Muscle of leg (tissue), 11 donors: ENCODE results near the gene SRD5A1. TPM values are rescaled to one million over a fixed set of nuclear protein-coding genes. Genes with fewer than 3 reads are reported as not detected.

Source experiments
- DNase-seq: peaks from one replicate; pipeline ENCODE4 v3.0.0; 2013
- H3K27ac ChIP-seq: one replicate; pipeline ENCODE4 v1.5.1; 2013; ENCODE audit warnings: mild to moderate bottlenecking, low read length, control low read depth
- H3K27me3 ChIP-seq: one replicate; pipeline ENCODE4 v1.6.1; 2013; ENCODE audit warnings: low read length; ENCODE audit not compliant: control insufficient read depth, insufficient read depth
- H3K36me3 ChIP-seq: one replicate; pipeline ENCODE4 v1.6.1; 2013; ENCODE audit warnings: low read length; ENCODE audit not compliant: control insufficient read depth, insufficient read depth
- H3K4me1 ChIP-seq: one replicate; pipeline ENCODE4 v1.6.1; 2013; ENCODE audit warnings: low read length; ENCODE audit not compliant: control insufficient read depth, insufficient read depth
- H3K4me3 ChIP-seq: one replicate; pipeline ENCODE4 v1.5.1; 2013; ENCODE audit warnings: low read length, control low read depth
- H3K9me3 ChIP-seq: replicated peaks from 2 replicates; pipeline ENCODE4 v1.6.1; 2013; ENCODE audit warnings: low read depth, low read length; ENCODE audit not compliant: control insufficient read depth
- WGBS: methylation state at CpG from one replicate; pipeline ENCODE4 v1.1.5; 2013; ENCODE audit warnings: missing lambda C conversion rate; ENCODE audit not compliant: insufficient coverage; 5-methylcytosine and 5-hydroxymethylcytosine counted together
- polyA plus RNA-seq, 8 donors: library from polyadenylated mRNA; unstranded; fragments of 120-200 nt; gene quantifications; one replicate each; pipeline versions ENCODE4 v1.2.1 to v1.2.3, GENCODE V29; 2013; ENCODE audit warnings: inconsistent platforms in 1 of 8, low replicate concordance in 1 of 8; ENCODE audit not compliant: insufficient read length in 8 of 8, insufficient read depth in 1 of 8
- total RNA-seq: library from RNA; stranded (reverse); fragments of 120-200 nt; gene quantifications from one replicate; pipeline ENCODE4 v1.2.4, GENCODE V29; 2013

Gene SRD5A1
- total and polyA plus RNA-seq, 9 donors, result 7.9 to 12.6 (median 9.6) TPM

- H3K27me3 ChIP-seq, result no peaks in the 10 kb centered on the region
- no peak overlapping the region for H3K4me3 ChIP-seq
- WGBS, result 62% methylated on average over 5 of the region's 9 CpGs
- H3K4me1 ChIP-seq, result peaks cover 2% of the 10 kb centered on the region
- no peaks in the 10 kb centered on the region for H3K9me3 ChIP-seq
- DNase-seq, result no peak
- H3K27ac ChIP-seq, result no peak overlapping the region
- H3K36me3 ChIP-seq, result no peaks in the 10 kb centered on the region
These were observed 54.3 kb downstream of the SRD5A1 start for GRCh38 chr5:6687505-6687904.

GRCh38 chr5:6692906-6693305 is 59.7 kb downstream of the SRD5A1 start:
- no peak overlapping the region for H3K27ac ChIP-seq
- no peaks in the 10 kb centered on the region for H3K36me3 ChIP-seq
- no peaks in the 10 kb centered on the region for H3K27me3 ChIP-seq
- H3K4me1 ChIP-seq, result no peaks in the 10 kb centered on the region
- WGBS, result no CpG with 5 or more reads among the region's 1 CpG
- no peak for DNase-seq
- no peak overlapping the region for H3K4me3 ChIP-seq
- H3K9me3 ChIP-seq, result no peaks in the 10 kb centered on the region

GRCh38 chr5:6698696-6699095 is 65.5 kb downstream of the SRD5A1 start:
- Histone ChIP-seq H3K27ac (no peak overlapping the region), H3K4me3 (no peak overlapping the region), H3K27me3 (peaks cover 4% of the 10 kb centered on the region), H3K9me3 (no peaks in the 10 kb centered on the region), H3K4me1 (no peaks in the 10 kb centered on the region), H3K36me3 (no peaks in the 10 kb centered on the region)
- DNase-seq, result no peak
- WGBS, result no CpG with 5 or more reads among the region's 1 CpG

GRCh38 chr5:6699357-6699756 is 66.1 kb downstream of the SRD5A1 start:
- peaks cover 4% of the 10 kb centered on the region for H3K27me3 ChIP-seq
- no peaks in the 10 kb centered on the region for H3K9me3 ChIP-seq
- no peak overlapping the region for H3K4me3 ChIP-seq
- H3K36me3 ChIP-seq, result no peaks in the 10 kb centered on the region
- no CpG with 5 or more reads among the region's 1 CpG for WGBS
- peak; percentile 35 for DNase-seq
- H3K4me1 ChIP-seq, result peaks cover 4% of the 10 kb centered on the region
- H3K27ac ChIP-seq, result no peak overlapping the region

- Histone ChIP-seq H3K4me3 (no peak overlapping the region), H3K27me3 (peaks cover 4% of the 10 kb centered on the region), H3K36me3 (no peaks in the 10 kb centered on the region), H3K4me1 (peaks cover 9% of the 10 kb centered on the region), H3K9me3 (no peaks in the 10 kb centered on the region), H3K27ac (no peak overlapping the region)
- no peak for DNase-seq
- 32% methylated on average over 5 of the region's 11 CpGs for WGBS
These were observed 66.9 kb downstream of the SRD5A1 start for GRCh38 chr5:6700074-6700684.

- Histone ChIP-seq H3K36me3 (no peaks in the 10 kb centered on the region), H3K27me3 (peaks cover 4% of the 10 kb centered on the region), H3K4me3 (no peak overlapping the region), H3K4me1 (peaks cover 9% of the 10 kb centered on the region), H3K9me3 (no peaks in the 10 kb centered on the region), H3K27ac (no peak overlapping the region)
- DNase-seq, result no peak
- 62% methylated on average over 8 of the region's 12 CpGs for WGBS
These were observed 67.6 kb downstream of the SRD5A1 start for GRCh38 chr5:6700685-6701355.

GRCh38 chr5:6701491-6701890 is 68.3 kb downstream of the SRD5A1 start:
- no peaks in the 10 kb centered on the region for H3K9me3 ChIP-seq
- peaks cover 9% of the 10 kb centered on the region for H3K4me1 ChIP-seq
- DNase-seq, result no peak
- H3K36me3 ChIP-seq, result no peaks in the 10 kb centered on the region
- 79% methylated on average over 12 of the region's 12 CpGs for WGBS
- no peak overlapping the region for H3K27ac ChIP-seq
- H3K27me3 ChIP-seq, result peaks cover 4% of the 10 kb centered on the region
- H3K4me3 ChIP-seq, result no peak overlapping the region

GRCh38 chr5:6702633-6703032 is 69.4 kb downstream of the SRD5A1 start:
- Histone ChIP-seq H3K27ac (no peak overlapping the region), H3K4me3 (no peak overlapping the region), H3K36me3 (no peaks in the 10 kb centered on the region), H3K4me1 (peaks cover 9% of the 10 kb centered on the region), H3K27me3 (peaks cover 4% of the 10 kb centered on the region), H3K9me3 (no peaks in the 10 kb centered on the region)
- 94% methylated on average over 3 of the region's 6 CpGs for WGBS
- no peak for DNase-seq

GRCh38 chr5:6703806-6704205 is 70.6 kb downstream of the SRD5A1 start:
- WGBS, result 69% methylated on average over 2 of the region's 6 CpGs
- Histone ChIP-seq H3K9me3 (no peaks in the 10 kb centered on the region), H3K27me3 (peaks cover 4% of the 10 kb centered on the region), H3K27ac (peak overlapping the region; percentile 54), H3K36me3 (no peaks in the 10 kb centered on the region), H3K4me3 (no peak overlapping the region), H3K4me1 (peaks cover 9% of the 10 kb centered on the region)
- DNase-seq, result no peak

GRCh38 chr5:6704361-6704851 is 71.2 kb downstream of the SRD5A1 start:
- WGBS, result 48% methylated on average over 10 of the region's 11 CpGs
- peaks cover 4% of the 10 kb centered on the region for H3K27me3 ChIP-seq
- no peak overlapping the region for H3K4me3 ChIP-seq
- no peaks in the 10 kb centered on the region for H3K36me3 ChIP-seq
- no peaks in the 10 kb centered on the region for H3K9me3 ChIP-seq
- H3K4me1 ChIP-seq, result peaks cover 9% of the 10 kb centered on the region
- peak overlapping the region; percentile 54 for H3K27ac ChIP-seq
- peak; percentile 78 for DNase-seq
